T-helper 2 cell (primary cell): ENCODE data around the gene RDH16.
"Not testable (repeated sequence)": the region's sequence is repeated elsewhere in the genome, so short reads cannot be mapped to it uniquely, and the experiment has no call there.

Experiments used
- DNase-seq, 5 experiments: peaks; one replicate each; pipeline versions ENCODE4 v3.0.0 to v3.0.0-alpha.2; 2012 to 2022

Gene RDH16

GRCh38 chr12:56951582-56952339 is 5.6 kb downstream of the RDH16 start:
- DNase-seq, result no peak

DNA sequence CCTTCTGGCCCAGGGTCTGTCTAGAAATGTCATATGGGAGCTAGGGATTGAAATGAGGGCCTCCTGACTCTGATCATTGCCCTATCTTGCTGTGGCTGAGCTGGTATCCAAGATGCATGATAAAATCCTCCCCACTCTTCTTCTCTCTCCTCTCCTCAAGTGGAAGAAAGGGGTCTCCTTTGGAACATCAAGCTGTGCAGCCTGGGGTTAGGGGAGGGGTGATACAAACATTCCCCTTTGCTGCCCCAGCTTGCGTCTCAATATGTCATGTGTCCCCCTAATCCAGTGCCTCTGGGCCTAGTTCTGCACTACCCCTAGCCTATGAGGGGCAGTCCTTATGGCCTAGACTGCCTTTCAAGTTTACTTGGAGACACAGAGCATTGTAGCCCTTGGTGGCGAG is 8.5 kb downstream of the RDH16 start:
- DNase-seq, result no peak

GRCh38 chr12:56948457-56948777 is 9.0 kb downstream of the RDH16 start:
- DNase-seq, result no peak

DNA sequence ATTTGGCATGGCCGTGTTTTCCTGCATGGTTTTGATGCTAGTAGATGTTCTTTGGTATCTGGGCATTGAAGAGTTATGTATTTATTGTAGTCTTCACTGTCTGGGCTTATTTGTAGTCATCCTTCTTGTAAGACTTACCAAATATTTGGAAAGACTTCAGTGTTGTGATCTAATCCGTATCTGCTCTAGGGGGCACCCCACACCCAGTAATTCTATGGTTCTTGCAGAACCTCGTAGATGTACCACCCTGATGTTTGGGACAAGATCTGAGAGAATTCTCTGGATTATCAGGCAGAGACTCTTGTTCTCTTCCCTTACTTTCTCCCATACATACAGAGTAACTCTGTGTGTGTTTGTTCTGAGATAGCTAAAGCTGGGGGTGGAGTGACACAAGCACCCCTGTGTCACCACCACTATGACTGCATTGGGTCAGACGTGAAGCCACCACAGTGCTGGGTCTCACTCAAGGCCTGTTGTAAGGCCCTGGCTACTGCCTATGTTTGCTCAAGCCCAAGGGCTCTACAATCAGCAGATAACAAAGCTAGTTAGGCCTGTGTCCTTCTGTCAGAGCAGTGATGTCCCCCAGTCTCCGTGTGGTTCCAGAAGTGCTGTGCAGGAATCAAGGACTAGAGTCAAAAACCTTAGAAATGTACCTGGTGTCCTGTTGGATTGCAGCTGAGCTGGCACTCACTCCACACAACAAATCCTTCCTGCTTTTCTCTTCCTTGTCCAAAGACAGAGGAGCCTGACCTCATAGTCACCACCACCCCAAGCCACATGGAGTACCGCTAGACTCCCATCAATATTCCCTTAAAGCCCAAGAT is 9.6 kb downstream of the RDH16 start:
- no peak for DNase-seq

DNA sequence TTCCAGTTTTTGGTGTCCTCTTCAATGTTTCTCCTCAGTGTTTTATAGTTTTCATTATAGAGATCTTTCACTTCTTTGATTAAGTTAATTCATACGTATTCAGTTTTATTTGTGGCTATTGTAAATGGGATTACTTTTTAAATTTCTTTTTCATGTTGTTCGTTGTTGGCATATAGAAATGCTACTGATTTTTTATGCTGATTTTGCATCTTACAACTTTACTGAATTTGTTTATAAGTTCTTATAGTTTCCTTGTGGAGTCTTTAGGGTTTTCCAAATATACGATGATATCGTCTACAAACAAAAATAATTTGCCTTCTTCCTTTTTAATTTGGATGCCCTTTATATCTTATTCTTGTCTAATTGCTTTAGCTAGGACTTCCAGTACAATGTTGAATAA is 13.5 kb downstream of the RDH16 start:
- DNase-seq, result no peak

DNA sequence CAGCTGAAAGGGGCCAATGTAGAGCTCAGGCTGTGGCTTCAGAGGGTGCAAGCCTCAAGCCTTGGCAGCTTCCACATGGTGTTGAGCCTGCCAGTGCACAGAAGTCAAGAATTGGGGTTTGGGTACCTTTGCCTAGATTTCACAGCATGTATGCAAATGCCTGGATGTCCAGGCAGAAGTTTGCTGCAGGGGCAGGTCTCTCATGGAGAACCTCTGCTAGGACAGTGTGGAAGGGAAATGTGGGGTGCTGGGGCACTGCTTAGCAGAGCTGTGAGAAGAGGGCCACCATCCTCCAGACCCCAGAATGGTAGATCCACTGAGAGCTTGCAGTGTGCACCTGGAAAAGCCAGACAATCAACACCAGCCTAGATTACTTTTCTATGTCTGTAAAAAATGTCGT is 14.0 kb downstream of the RDH16 start:
- not testable (repeated sequence) for DNase-seq

DNA sequence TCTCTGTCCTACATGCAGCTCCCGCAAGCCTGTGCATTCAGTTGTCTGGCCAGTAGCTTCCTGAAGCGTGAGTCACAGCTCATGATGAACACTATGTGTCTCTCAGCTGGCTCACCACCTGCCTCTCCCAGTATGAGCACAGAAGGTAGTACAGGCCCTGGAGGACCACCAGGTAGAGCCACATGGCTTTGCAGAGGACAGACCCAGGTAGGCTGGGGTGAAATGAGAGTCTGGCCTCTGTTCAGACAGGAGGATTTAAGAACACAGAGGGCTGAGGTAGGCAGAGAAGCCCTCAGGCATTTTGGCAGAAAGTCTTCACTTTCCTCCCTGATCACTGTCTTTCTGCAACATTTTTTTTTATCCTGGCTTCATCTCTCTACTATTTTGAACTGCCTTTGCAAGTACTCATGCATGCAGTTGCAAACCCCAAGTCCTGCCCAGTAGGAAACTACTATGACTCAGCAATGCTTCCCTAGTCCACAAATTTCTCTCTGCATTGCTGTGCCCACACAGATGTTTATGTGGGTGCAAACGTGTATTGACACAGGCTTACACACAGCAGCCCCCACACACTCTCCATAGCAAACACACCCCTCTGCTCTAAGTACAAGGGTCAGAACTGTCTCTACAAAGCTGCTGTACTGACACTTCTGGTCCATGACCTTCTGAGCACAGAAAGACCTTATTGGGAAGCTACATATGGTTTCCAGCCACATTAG is 15.9 kb downstream of the RDH16 start:
- peak in 1 of 5 experiments; percentile 86 for DNase-seq

GRCh38 chr12:56940942-56941298 is 16.5 kb downstream of the RDH16 start:
- not testable (repeated sequence) for DNase-seq

DNA sequence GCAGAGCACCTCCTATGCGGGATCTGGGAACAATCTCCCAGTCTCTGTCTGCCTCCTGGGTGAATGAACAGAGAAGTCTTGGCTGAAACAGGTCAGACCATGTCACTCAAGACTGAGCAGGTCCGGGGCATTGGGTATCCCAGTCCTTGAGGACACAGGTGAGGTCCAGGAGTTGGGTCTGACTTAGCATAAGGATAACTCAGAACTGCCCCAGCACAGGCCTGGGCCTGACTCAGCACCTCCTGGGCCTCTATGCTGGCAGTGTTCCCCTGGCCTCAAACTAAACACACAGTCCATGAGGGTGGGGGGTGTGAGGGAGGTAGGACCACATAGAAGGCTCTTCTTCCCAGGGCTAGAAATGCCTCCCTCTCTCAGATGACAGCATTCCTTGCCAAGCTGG is 21.7 kb downstream of the RDH16 start:
- DNase-seq, result no peak

- DNase-seq, result no peak
Observed at GRCh38 chr12:56935157-56935556, 22.3 kb downstream of the RDH16 start.

DNA sequence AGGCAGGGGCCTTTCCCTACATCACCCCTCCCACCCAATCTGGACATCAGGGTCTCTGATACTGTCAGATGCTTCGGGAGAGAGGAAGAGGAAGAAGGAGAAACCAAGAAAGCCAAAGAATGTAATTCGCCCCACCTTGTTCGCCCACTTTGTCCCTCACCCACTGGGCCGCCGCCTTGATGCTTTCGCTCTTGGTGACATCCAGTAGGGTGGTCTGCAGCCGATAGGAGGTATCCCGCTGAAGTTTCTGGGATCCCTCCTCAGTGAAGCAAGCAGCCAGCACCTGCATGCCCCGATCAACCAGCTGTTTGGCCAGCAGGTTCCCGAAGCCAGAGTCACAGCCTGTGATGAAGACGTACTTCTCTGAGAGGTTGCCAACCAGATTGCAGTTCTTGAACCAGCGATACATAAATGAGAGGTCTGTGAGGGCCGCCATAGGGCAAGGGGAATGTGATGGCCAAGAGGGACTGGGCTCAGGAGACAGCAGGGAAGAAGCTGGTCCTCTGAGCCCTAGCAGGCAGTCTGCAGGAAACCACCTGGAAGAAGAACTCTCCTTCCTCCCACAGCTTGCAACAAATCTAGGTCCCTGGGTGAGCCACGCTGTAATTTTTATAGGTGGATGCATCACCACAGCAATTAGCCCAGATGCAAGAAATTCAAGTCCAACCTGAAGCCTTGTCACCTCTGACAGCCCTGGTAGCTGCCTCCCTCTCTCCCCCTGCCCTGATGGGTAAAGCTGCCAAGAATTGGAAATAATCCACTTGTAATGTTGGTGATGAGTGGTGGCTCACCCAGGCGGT is 23.4 kb downstream of the RDH16 start, which contains the start of gene SDR9C7:
TSS of gene SDR9C7 (minus strand) at position 583 of the 800 bp plus-strand sequence. CDS start at position 436, 147 bp downstream.
- no peak for DNase-seq

DNA sequence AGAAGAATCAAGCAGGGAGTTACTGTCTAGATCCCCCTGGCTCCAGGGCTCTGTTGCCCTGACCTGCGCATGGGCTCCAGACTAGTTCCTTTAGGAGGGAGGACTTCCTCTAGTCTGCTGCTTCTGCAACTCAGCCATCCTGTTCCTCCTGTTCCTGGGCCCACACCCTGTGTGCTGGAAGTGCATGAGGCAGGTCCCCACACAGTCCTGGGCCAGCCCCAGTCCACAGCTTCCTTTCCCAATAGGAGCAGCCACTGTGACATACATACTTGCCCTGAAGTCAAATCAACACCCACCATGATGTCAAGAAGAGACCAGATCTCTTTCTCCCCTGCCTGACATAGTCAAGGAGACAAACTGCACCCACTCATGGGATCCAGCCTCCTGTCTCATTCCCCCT is 24.5 kb downstream of the RDH16 start:
- DNase-seq, result no peak

GRCh38 chr12:56932146-56932545 is 25.3 kb downstream of the RDH16 start:
- DNase-seq, result no peak

GRCh38 chr12:56931474-56931978 is 25.9 kb downstream of the RDH16 start:
- peak in 1 of 5 experiments; percentile 69 for DNase-seq

DNA sequence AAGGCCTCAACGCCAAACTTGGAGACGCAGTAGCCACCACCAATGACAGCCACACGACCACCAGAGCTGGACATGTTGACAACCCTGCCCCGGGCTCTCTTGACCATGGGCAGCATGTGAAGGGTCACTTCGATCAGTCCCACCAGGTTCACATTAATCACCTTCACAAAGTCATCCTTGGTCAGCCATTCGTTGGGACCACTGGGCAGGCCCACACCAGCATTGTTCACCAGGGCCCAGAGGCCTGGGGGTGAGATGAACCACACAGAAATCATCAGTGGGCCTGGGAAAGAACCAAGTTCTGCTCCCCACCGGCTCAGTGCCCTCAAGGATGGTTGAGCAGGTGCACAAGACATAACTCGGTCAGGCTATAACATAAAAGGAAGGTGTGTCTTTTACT is 27.2 kb downstream of the RDH16 start:
- no peak for DNase-seq

GRCh38 chr12:56929780-56930179 is 27.6 kb downstream of the RDH16 start:
- no peak for DNase-seq

DNA sequence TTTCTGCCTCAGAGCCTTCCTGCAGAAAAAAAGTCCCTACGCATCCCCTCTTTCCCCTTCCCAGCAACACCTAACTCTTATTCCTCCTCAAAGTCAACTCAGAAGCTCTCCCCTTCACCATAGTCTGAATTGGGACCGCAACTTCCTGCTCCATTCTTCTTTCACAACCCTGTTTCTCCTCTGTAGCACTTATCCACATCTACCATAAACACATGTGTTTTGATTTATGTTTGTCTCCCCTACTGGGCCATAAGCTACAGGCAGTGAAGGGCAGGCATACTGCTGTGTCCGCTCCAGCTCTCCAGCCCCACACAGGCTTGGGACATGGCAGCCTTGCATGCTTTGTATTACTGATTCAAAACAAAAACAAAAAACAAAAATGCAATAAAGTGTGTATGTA is 29.1 kb downstream of the RDH16 start:
- DNase-seq, result no peak

DNA sequence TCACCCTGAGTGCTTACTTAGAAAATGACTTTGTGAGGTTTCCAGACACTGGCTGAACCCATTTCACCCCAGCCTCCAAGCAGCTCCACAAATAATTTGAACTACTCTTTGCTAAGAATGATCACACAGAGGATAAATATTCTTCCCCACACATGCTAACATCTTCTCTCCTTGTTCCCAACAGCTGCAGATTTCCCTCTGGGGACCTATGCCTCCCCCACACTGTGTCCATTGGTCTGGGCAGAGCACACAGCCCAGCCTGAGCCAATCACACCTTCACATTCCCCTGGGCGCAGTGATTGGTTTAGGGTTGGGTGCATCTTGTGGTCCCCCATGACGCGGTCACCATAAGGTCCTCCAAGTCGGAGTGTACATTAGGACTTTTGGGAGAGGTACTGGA is 30.1 kb downstream of the RDH16 start:
- no peak for DNase-seq

GRCh38 chr12:56922031-56922430 is 35.4 kb downstream of the RDH16 start:
- DNase-seq, result no peak

DNA sequence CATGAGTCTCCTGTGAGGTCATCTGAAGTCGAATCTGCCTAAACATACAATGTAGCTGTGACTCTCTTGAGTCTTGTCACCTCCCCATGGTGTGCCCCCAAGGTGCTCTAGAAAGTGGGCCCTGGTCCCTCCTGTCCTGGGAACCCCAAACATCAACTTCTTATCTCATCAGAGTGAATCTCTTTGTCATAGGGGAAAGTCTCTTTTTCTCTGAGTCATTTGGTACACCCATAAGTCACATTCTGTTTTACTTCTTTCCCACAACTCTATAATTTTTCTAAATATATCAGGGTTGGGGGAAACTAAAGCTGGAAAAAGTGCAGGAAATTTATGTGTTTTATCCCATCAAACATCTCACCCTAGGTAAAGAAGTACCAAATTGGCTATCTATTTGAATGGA is 36.1 kb downstream of the RDH16 start:
- no peak for DNase-seq

- DNase-seq, result not testable (repeated sequence)
Observed at GRCh38 chr12:56918139-56918538, 39.3 kb downstream of the RDH16 start.

GRCh38 chr12:56916996-56917333 is 40.4 kb downstream of the RDH16 start:
- no peak for DNase-seq
